ENCODE measurements around the gene KEL.

DNA sequence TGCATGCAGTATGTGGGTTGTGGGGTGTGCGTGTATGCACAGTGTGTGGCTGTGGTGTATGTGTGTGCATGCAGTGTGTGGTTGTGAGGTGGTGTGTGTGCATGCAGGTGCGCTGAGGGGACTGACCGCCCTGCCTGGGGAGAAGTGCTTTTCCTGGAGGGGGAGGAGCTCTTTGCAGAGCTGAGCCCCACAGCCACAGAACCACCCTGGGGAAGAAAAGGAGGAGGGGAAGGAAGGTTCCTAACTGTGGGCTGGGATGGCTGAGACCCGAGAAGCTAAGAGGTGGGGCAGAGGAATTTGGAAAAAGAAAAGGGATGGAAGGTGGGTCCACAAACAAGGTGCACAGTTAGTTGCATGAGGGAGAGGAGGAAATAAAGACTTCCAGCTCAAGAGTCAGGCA, 28.5 kb downstream of the KEL start, which contains the start of gene TRPV5:
- TF ChIP-seq, protein P1, sequence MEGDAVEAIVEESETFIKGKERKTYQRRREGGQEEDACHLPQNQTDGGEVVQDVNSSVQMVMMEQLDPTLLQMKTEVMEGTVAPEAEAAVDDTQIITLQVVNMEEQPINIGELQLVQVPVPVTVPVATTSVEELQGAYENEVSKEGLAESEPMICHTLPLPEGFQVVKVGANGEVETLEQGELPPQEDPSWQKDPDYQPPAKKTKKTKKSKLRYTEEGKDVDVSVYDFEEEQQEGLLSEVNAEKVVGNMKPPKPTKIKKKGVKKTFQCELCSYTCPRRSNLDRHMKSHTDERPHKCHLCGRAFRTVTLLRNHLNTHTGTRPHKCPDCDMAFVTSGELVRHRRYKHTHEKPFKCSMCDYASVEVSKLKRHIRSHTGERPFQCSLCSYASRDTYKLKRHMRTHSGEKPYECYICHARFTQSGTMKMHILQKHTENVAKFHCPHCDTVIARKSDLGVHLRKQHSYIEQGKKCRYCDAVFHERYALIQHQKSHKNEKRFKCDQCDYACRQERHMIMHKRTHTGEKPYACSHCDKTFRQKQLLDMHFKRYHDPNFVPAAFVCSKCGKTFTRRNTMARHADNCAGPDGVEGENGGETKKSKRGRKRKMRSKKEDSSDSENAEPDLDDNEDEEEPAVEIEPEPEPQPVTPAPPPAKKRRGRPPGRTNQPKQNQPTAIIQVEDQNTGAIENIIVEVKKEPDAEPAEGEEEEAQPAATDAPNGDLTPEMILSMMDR (IDR thresholded peaks at IDR 0.05) = no peak
- TF ChIP-seq POLR2A (IDR thresholded peaks at IDR 0.05) = no peak
